C4-2B (cell line): ENCODE results near the gene HOXB7.
A peak's percentile ranks its signal among the peaks of the same experiment; 100 is the strongest.

Experiments
- H3K27ac ChIP-seq: fragments of 450-650 bp; 2 replicates; pipeline ENCODE4 v1.5.1; 2017
- CTCF ChIP-seq: fragments of 450-650 bp; conservative IDR thresholded peaks from 2 replicates; pipeline ENCODE4 v1.5.1; 2017; ENCODE audit warnings: mild to moderate bottlenecking
- ZFX ChIP-seq: fragments of 450-650 bp; IDR thresholded peaks from 2 replicates; pipeline ENCODE4 v1.6.1; 2017

HOXB7 gene

GRCh38 chr17:48612854-48613691 lies 2.3 kb upstream of the HOXB7 start:
- TF ChIP-seq CTCF: no peak; the same call in 1 of the 2 replicates
- no peak for TF ChIP-seq ZFX
- H3K27ac ChIP-seq: no peak overlapping the region

GRCh38 chr17:48612456-48612853 lies 1.6 kb upstream of the HOXB7 start:
- TF ChIP-seq CTCF (no peak), ZFX (no peak)
- no peak overlapping the region for H3K27ac ChIP-seq

- no peak for TF ChIP-seq ZFX
- TF ChIP-seq CTCF: no peak
- no peak overlapping the region for H3K27ac ChIP-seq
Observed at GRCh38 chr17:48611681-48612455, 1.1 kb upstream of the HOXB7 start.

- no peak for TF ChIP-seq ZFX
- no peak for TF ChIP-seq CTCF
- peak overlapping the region; percentile 79 for H3K27ac ChIP-seq
Observed at GRCh38 chr17:48611213-48611612, 396 bp upstream of the HOXB7 start.

GRCh38 chr17:48609759-48610281 lies 997 bp downstream of the HOXB7 start:
- peak overlapping the region; percentile 79 for H3K27ac ChIP-seq
- TF ChIP-seq ZFX (no peak), CTCF (no peak)

GRCh38 chr17:48609033-48609432 lies 1.8 kb downstream of the HOXB7 start:
- no peak overlapping the region for H3K27ac ChIP-seq

More at GRCh38 chr17:48609033-48609432, 1.8 kb downstream of the HOXB7 start:
- no peak for TF ChIP-seq CTCF
- TF ChIP-seq ZFX: no peak
